LHCN-M2 (cell line): ENCODE data around the gene KCNT2. TPM values are rescaled to one million over a fixed set of nuclear protein-coding genes. Genes with fewer than 3 reads are reported as not detected.
A peak's percentile ranks its signal among the peaks of the same experiment; 100 is the strongest.

ENCODE experiments used
- DNase-seq: peaks from one replicate; pipeline ENCODE4 v3.0.0-alpha.2; 2012; ENCODE audit warnings: low read depth
- total RNA-seq: library from RNA; depleted of rRNA; stranded (reverse); fragments of >200 nt; gene quantifications from 2 replicates; pipeline ENCODE4 v1.2.3, GENCODE V29; 2014; rRNA removed

KCNT2 gene
- total RNA-seq, 1 experiment from 2014 or later = 0.92 TPM

GRCh38 chr1:196207612-196208217 is 400.5 kb downstream of the KCNT2 start:
- DNase-seq = no peak

GRCh38 chr1:196205882-196206281 is 402.4 kb downstream of the KCNT2 start:
- DNase-seq = no peak

- no peak for DNase-seq
Measured at GRCh38 chr1:196196486-196196885, 411.8 kb downstream of the KCNT2 start.

- DNase-seq = peak; percentile 13
Measured at GRCh38 chr1:196193896-196194559, 414.2 kb downstream of the KCNT2 start.

- no peak for DNase-seq
Measured at GRCh38 chr1:196183941-196184340, 424.3 kb downstream of the KCNT2 start.

- DNase-seq = no peak
Measured at GRCh38 chr1:196181594-196181878, 426.7 kb downstream of the KCNT2 start.

- DNase-seq = peak; percentile 88
Measured at GRCh38 chr1:196180847-196181593, 427.2 kb downstream of the KCNT2 start.

- peak; percentile 44 for DNase-seq
Measured at GRCh38 chr1:196178083-196178635, 430.1 kb downstream of the KCNT2 start.

Other genes with a start within 250 kb of the KCNT2 start
- gene CFH, start 43.6 kb upstream of the KCNT2 start, total RNA-seq = 133 and 165 TPM in 2 replicates
- 0.75 TPM in 1 of 2 replicates, not detected in the other for gene CFHR3, start 166.4 kb upstream of the KCNT2 start, total RNA-seq
- gene CFHR1, start 211.3 kb upstream of the KCNT2 start, total RNA-seq = not detected in 2 replicates